SK-N-MC (cell line): ENCODE measurements around the gene RAB3GAP1.
"Not testable (repeated sequence)": the region's sequence is repeated elsewhere in the genome, so short reads cannot be mapped to it uniquely, and the experiment has no call there.

ENCODE experiments used
- DNase-seq: peaks from one replicate; pipeline ENCODE4 v3.0.0-alpha.2; 2011; ENCODE audit warnings: low read depth, low spot score
- H3K27ac ChIP-seq: fragments of 200-600 bp; sonication (generic); 2 replicates; pipeline ENCODE4 v1.5.1; 2016; ENCODE audit warnings: mixed run types
- H3K36me3 ChIP-seq: fragments of 200-600 bp; sonication (generic); 2 replicates; pipeline ENCODE4 v1.6.1; 2017; ENCODE audit warnings: antibody characterized with exemption, low read length, mixed read lengths; ENCODE audit not compliant: insufficient read depth
- H3K4me3 ChIP-seq: fragments of 200-600 bp; sonication (generic); 2 replicates; pipeline ENCODE4 v1.5.1; 2016
- H3K9ac ChIP-seq: fragments of 200-600 bp; sonication (generic); 2 replicates; pipeline ENCODE4 v1.8.0; 2017; ENCODE audit warnings: mixed run types, mixed read lengths; ENCODE audit not compliant: insufficient read length
- H3K9me3 ChIP-seq: fragments of 200-600 bp; sonication (generic); 2 replicates; pipeline ENCODE4 v1.6.1; 2017; ENCODE audit warnings: low read depth, mild to moderate bottlenecking, antibody characterized with exemption, low read length, moderate library complexity, mixed read lengths
- EZH2 ChIP-seq: fragments of 200-600 bp; sonication (generic); IDR thresholded peaks from one replicate; pipeline ENCODE4 v1.6.1; 2017; ENCODE audit warnings: antibody characterized with exemption
- FOXP2 ChIP-seq: optimal IDR thresholded peaks from 2 replicates; pipeline ENCODE3; 2011; ENCODE audit warnings: mild to moderate bottlenecking, moderate library complexity; ENCODE audit not compliant: insufficient read depth; ENCODE audit errors: extremely low read length, control extremely low read depth
- POLR2AphosphoS5 ChIP-seq: IDR thresholded peaks from 2 replicates; pipeline ENCODE4 v1.6.1; 2012; ENCODE audit warnings: mild to moderate bottlenecking, low read depth, low read length, borderline replicate concordance

RAB3GAP1 gene

DNA sequence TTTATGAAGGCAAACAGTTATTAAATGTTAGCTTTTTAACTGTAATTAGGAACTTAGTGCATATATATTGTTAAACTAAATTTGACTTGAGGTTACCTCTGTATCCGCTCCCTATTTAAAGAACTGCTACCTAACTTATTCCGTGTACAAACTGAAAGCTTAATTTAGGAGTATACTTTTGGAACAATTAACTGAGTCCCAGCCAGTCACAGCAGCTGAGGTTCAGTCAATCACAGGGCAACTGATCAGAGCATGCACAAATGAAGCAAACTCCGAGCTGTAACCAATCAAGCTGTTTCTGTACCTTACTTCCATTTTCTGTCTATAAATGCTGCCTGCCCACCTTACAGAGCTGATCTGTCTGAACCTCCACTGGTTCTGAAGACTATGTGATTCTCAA is 61.2 kb downstream of the RAB3GAP1 start:
- peaks cover 20% of the 10 kb centered on the region for H3K36me3 ChIP-seq
- H3K4me3 ChIP-seq: no peak overlapping the region
- DNase-seq: no peak

DNA sequence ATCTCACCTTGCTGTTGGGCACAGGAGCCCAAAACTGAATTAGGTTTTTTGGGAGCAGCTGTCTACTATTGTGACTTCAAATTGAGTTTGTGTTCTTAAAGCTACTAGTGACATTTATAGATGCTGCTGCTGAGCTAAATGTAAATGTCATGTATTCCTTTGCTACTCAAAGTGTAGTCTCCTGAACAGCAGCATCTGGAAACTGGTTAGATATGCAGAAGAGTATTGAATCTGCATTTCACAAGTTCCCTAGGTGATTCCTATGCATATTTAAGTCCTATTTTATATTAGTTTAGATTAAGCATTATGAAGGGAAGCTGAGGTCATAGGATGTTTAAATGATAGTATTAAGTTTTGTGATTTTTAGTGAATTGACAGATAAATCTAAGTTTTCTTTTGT is 67.5 kb downstream of the RAB3GAP1 start:
- peaks cover 12% of the 10 kb centered on the region for H3K36me3 ChIP-seq
- H3K4me3 ChIP-seq: no peak overlapping the region
- no peaks in the 10 kb centered on the region for H3K9me3 ChIP-seq
- TF ChIP-seq EZH2: no peak
- no peak for TF ChIP-seq FOXP2
- TF ChIP-seq POLR2AphosphoS5: no peak
- no peak overlapping the region for H3K9ac ChIP-seq
- no peak overlapping the region for H3K27ac ChIP-seq
- no peak for DNase-seq

More for the DNA sequence above, 61.2 kb downstream of the RAB3GAP1 start:
- Histone ChIP-seq H3K9ac (no peak overlapping the region), H3K27ac (no peak overlapping the region), H3K9me3 (no peaks in the 10 kb centered on the region)
- TF ChIP-seq POLR2AphosphoS5: no peak
- TF ChIP-seq FOXP2: no peak
- no peak for TF ChIP-seq EZH2

DNA sequence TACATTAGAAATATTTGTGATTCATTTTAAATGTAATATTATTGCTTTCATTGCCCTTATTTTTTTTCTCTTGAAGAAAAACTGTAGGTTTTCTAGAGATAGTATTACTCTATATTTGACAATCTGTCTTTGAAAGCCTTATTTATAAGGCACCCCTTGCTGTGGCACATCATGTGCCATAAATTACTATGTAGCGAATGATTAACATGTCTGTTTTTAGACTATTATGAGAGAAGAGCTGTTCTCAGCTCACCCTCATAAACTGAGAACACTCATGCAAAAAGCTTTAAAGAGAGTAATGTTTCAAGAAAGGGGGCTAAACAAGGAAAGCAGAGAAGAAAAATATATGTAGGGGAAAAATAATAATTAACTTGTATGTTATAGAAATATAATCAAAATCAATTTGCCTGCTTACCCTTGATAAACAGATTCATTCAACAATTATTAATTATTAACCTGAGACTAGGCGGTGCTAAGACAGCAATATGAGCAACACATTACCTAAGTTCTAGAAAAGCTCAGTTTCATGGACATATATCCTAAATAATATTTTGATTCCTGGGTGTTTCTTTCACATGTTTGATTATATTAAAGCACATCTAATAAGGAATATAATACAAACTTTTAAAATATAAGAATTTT is 69.0 kb downstream of the RAB3GAP1 start:
- no peak for TF ChIP-seq POLR2AphosphoS5
- no peak for TF ChIP-seq FOXP2
- TF ChIP-seq EZH2: no peak

DNA sequence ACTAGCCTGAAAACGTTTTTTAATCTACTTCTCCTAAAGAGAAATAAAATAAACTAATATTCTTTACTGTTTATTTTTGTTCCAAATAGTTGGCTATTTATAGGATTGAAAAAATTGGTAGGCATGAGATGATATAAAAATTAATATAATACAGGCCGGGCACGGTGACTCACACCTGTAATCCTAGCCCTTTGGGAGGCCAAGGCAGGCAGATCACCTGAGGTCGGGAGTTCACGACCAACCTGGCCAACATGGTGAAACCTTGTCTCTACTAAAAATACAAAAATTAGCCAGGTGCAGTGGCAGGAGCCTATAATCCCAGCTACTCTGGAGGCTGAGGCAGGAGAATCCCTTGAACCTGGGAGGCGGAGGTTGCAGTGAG is 69.6 kb downstream of the RAB3GAP1 start:
- not testable (repeated sequence) for DNase-seq, H3K9me3 ChIP-seq, H3K9ac ChIP-seq, H3K27ac ChIP-seq, H3K4me3 ChIP-seq
- peaks cover 28% of the 10 kb centered on the region for H3K36me3 ChIP-seq

More for the DNA sequence above, 69.0 kb downstream of the RAB3GAP1 start:
- Histone ChIP-seq H3K36me3 (peaks cover 23% of the 10 kb centered on the region), H3K9me3 (no peaks in the 10 kb centered on the region), H3K27ac (no peak overlapping the region), H3K9ac (no peak overlapping the region), H3K4me3 (no peak overlapping the region)
- no peak for DNase-seq

DNA sequence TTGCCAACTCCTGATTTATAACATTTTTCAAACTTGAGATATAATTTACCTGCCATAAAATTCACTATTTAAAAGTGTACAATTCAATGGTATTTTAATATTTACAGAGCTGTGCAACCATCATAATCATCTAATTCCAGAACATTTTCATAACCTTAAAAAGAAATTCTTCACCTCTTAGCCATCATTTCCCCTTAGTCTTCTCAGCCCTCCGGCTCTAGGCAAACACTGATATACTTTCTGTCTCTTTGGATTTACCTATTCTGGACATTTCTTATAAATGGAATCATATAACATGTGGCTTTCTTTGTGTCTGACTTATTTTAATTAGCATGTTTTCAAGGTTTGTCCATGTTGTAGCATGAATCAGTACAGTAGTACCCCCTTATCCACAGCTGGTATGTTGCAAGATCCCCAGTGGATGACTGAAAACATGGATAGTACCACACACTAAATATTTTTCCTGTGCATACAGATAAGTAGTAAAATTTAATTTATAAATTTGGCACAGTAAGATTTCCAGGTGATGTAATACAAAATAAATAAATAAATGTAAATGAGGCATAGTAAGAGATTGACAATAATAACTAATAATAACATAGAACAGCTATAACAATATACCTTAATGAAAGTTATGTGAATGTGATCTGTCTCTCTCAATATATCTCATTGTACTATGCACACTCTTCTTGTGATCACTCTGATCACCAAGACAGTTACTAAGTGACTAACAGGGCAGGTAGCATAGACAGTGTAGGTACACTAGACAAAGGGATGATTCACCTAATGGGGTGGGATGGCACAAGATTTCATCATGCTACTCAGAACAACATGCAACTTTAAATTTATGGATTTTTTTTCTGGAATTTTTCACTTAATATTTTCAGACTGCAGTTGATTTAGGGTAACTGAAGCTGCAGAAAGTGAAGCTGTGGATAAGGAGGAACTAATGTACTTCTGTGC is 73.1 kb downstream of the RAB3GAP1 start:
- Histone ChIP-seq H3K4me3 (no peak overlapping the region), H3K36me3 (peaks cover 48% of the 10 kb centered on the region), H3K9me3 (no peaks in the 10 kb centered on the region), H3K9ac (no peak overlapping the region), H3K27ac (peak overlapping the region; percentile 51; the same call in 1 of the 2 replicates)
- TF ChIP-seq POLR2AphosphoS5 (no peak), EZH2 (no peak), FOXP2 (no peak)
- no peak for DNase-seq

DNA sequence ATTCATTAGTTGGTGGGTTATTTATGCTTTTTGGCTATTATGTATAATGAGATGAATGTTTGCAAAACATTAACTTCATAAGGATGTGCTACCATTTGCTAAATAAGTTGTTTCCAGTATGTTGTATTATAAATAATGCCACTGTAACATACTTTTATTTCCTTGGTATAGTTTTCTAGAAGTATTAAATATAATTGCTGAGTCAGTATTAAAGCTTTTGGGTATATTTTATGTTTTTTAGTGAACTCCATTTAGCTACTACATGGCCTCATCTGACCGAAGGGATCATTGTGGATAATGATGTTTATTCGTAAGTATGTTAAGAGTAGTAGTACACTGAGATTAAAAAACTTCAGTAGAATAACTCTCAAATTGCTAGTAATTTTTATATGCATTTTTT is 73.8 kb downstream of the RAB3GAP1 start:
- H3K9me3 ChIP-seq: no peaks in the 10 kb centered on the region
- H3K9ac ChIP-seq: no peak overlapping the region
- no peak for TF ChIP-seq FOXP2
- TF ChIP-seq POLR2AphosphoS5: no peak
- TF ChIP-seq EZH2: no peak
- DNase-seq: no peak
- H3K27ac ChIP-seq: no peak overlapping the region; the same call in 1 of the 2 replicates
- H3K36me3 ChIP-seq: peaks cover 48% of the 10 kb centered on the region
- H3K4me3 ChIP-seq: no peak overlapping the region

DNA sequence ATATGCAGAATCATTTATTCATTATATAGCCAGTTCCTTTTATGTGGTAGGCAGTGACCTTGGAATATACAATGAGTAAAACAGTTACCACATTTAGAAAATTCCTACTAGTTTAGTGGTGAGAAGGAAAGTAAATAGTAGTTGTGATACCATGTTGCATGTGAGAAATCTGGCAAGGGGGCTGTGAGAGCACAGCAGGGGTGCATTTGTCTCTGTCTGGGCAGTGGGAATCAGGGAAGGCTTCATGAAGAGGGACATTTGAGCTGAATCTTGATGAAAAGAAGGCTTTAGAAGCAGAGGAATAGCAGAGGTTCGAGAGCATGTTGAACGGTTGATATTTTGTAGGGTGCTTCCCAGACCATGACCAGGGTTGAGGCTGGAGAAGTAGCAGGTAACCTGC is 78.7 kb downstream of the RAB3GAP1 start:
- no peak overlapping the region for H3K27ac ChIP-seq
- peaks cover 68% of the 10 kb centered on the region for H3K36me3 ChIP-seq
- no peak for TF ChIP-seq EZH2
- TF ChIP-seq POLR2AphosphoS5: no peak
- no peak for TF ChIP-seq FOXP2
- H3K9me3 ChIP-seq: no peaks in the 10 kb centered on the region
- DNase-seq: no peak
- H3K4me3 ChIP-seq: no peak overlapping the region
- H3K9ac ChIP-seq: no peak overlapping the region

DNA sequence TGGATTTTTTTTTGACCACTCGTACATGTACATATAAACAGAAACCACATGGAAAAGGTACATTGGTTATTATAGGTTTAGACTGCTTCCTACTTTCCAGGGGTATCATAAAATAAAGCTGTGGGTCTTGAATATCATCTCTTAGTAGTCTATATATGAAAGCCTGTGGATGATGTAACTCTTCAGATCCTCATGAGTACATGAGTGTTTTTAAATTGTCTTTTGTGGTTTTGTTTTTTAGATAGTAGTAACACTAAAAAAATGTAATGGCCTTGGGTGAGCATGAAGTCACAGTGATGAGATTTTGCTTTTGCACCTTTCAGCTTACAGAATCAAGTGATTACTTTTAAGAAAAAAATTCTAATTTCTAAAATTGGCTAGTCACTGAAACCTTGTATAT is 80.2 kb downstream of the RAB3GAP1 start:
- Histone ChIP-seq H3K36me3 (peaks cover 71% of the 10 kb centered on the region), H3K9me3 (no peaks in the 10 kb centered on the region), H3K9ac (no peak overlapping the region), H3K27ac (peak overlapping the region; percentile 49; the same call in 1 of the 2 replicates), H3K4me3 (no peak overlapping the region)
- no peak for DNase-seq
- TF ChIP-seq FOXP2: no peak
- TF ChIP-seq POLR2AphosphoS5: no peak
- no peak for TF ChIP-seq EZH2
